ENCODE data around the gene FBXO17.

Gene FBXO17

DNA sequence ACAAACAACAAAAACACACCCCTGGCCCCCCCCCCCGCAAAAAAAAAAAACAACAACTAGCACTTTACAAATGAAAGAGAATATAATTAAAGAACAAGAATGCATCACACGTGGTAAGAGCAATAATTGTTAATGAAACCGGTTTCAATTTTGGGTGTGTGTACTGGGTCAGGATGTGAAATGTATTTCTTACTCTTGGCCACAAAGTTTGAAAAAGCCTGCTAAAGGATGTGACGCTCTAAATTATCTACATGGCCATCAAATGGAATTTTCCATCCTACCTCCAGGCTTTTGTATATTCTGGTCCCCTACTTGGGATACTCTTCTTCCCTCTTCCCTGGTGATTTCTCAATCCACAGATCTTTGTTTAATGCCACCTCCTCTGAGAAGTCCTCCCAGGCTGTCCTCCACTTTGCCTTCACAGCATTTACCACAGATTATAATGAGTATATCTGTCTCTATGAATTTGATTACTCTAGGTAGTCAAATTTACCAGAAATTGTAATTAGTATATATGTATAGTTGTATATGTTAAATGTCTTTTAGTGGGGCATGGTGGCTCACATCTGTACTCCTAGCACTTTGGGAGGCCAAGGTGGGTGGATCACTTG is 47.0 kb downstream of the FBXO17 start:
- TF ChIP-seq, protein P1, sequence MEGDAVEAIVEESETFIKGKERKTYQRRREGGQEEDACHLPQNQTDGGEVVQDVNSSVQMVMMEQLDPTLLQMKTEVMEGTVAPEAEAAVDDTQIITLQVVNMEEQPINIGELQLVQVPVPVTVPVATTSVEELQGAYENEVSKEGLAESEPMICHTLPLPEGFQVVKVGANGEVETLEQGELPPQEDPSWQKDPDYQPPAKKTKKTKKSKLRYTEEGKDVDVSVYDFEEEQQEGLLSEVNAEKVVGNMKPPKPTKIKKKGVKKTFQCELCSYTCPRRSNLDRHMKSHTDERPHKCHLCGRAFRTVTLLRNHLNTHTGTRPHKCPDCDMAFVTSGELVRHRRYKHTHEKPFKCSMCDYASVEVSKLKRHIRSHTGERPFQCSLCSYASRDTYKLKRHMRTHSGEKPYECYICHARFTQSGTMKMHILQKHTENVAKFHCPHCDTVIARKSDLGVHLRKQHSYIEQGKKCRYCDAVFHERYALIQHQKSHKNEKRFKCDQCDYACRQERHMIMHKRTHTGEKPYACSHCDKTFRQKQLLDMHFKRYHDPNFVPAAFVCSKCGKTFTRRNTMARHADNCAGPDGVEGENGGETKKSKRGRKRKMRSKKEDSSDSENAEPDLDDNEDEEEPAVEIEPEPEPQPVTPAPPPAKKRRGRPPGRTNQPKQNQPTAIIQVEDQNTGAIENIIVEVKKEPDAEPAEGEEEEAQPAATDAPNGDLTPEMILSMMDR (IDR thresholded peaks at IDR 0.05; ENCODE audit: low read depth, low read length), result no peak
- H3K4me3 ChIP-seq (ENCODE audit: low read depth, low read length), result no peak overlapping the region

DNA sequence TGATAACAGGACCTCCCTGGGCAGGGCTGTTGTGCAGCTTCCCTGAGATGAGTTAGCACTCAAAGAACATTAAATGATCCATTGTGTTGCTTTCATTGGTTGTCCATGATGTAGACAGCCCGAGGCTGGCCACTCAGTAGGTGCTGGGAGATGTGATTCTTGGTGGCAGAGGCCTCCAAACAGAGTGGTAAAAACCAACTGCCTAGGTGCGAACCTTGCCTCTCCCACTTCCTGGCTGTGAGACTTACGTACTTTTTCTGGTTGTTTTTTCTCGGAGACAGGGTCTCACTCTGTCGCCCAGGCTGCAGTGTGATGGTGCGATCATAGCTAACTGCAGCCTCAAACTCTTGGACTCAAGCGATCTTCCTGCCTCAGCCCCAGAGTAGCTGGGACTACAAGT is 51.2 kb downstream of the FBXO17 start:
- H3K4me3 ChIP-seq (ENCODE audit: low read depth, low read length), result no peak overlapping the region
- TF ChIP-seq, protein P1 (IDR thresholded peaks at IDR 0.05; ENCODE audit: low read depth, low read length), result no peak

DNA sequence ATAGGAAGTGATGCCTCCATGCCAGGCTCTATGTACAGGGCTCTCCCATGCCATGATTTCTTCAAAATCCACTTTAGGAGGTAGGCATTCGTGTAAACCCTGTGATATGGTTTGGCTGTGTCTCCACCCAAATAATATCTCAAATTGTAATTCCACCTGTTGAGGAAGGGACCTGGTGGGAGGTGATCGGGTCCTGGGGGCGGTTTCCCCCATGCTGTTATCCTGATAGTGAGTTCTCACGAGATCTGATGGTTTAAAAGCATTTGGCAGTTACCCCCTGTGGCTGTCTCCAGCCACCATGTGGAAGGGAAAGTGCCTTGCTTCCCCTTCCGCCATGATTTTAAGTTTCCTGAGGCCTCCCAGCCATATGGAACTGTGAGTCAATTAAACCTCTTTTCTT is 53.1 kb downstream of the FBXO17 start:
- H3K4me3 ChIP-seq (ENCODE audit: low read depth, low read length), result no peak overlapping the region
- TF ChIP-seq, protein P1 (IDR thresholded peaks at IDR 0.05; ENCODE audit: low read depth, low read length), result no peak

GRCh38 chr19:38921420-38922274 is 53.9 kb downstream of the FBXO17 start:
- no peak overlapping the region for H3K4me3 ChIP-seq (ENCODE audit: low read depth, low read length)
- TF ChIP-seq, protein P1 (IDR thresholded peaks at IDR 0.05; ENCODE audit: low read depth, low read length), result no peak

- TF ChIP-seq, protein P1 (IDR thresholded peaks at IDR 0.05; ENCODE audit: low read depth, low read length), result no peak
- no peak overlapping the region for H3K4me3 ChIP-seq (ENCODE audit: low read depth, low read length)
Measured at GRCh38 chr19:38920602-38921419, 54.7 kb downstream of the FBXO17 start.

DNA sequence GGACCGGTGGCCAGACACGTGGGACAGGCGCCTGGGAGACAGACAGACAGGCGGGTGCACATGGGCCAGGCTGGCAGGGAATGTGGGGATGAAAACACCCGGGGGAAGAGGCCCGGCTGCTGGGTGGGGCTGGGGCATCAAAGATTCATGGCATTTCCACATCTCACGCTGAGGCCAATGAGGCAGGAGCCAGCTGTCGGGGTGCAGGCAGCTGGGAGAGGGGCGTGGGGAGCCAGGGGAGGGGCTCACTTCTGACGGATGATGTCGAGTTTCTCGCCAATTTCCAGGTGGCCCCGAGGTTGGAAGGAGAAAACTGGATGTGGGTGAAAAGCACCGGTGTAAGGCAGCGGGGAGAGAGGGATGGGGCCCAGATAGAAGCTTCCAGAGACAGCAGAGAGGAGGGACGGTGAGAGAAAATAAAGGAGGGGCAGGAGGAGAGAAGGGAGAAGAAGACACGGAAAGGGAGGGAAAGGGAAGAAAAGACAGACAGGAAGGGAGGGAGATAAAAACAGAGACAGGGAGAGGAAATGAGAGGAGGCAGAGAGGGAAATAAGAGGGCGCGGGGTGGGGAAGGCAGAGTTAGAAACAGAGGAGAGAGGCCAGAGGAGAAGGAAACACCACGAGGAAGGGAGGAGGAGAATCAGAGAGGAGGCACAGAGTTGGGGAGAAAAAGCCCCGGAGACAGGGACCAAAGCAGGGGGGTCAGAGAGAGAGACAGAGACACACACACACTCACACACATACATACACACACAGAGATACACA is 55.5 kb downstream of the FBXO17 start:
- TF ChIP-seq, protein P1 (IDR thresholded peaks at IDR 0.05; ENCODE audit: low read depth, low read length), result no peak
- no peak overlapping the region for H3K4me3 ChIP-seq (ENCODE audit: low read depth, low read length)
